22Rv1 (cell line): ENCODE data around the gene FBXL7.

ENCODE experiments used
- H3K27ac ChIP-seq: fragments of 450-650 bp; 2 replicates; pipeline ENCODE4 v1.5.1; 2017
- CTCF ChIP-seq: fragments of 450-650 bp; IDR thresholded peaks from 2 replicates; pipeline ENCODE4 v1.5.1; 2017; ENCODE audit warnings: mild to moderate bottlenecking
- ZFX ChIP-seq: fragments of 450-650 bp; IDR thresholded peaks from 2 replicates; pipeline ENCODE4 v1.6.1; 2017; ENCODE audit warnings: antibody characterized with exemption, borderline replicate concordance

FBXL7 gene

GRCh38 chr5:15746833-15747232 lies 246.9 kb downstream of the FBXL7 start:
- TF ChIP-seq ZFX (no peak), CTCF (no peak)
- H3K27ac ChIP-seq = no peak overlapping the region

GRCh38 chr5:15748266-15748665 lies 248.3 kb downstream of the FBXL7 start:
- H3K27ac ChIP-seq = no peak overlapping the region
- no peak for TF ChIP-seq CTCF
- no peak for TF ChIP-seq ZFX

DNA sequence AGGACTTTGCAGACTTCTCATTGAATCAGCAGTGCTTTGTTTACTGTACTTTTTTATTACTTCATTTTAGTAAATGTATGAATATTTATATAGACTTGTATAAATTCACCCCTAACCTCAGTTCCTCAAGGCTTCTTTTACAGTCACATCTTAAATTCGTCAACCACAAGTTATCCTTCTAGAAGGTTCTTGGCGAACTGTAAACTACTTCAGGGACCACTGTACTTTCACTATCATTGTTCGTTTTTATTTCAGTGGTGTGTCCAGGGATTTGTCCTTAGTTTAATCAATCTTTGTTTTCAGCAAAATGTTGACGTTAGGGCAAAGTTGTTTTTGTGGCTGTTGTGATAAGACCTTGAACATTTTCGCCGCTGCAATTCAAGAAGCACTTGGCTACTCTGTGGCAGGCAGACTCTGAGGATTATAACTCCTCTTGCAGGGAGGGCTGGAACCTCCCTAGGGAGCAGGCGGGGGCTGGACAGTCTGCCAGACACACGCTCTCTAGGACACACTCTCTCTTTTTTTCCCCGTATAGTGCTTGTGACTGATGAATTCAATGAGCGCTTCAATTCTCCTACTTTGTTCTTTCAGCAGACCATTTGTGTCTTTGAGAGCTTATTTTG lies 252.8 kb downstream of the FBXL7 start:
- TF ChIP-seq CTCF (no peak), ZFX (no peak)
- no peak overlapping the region for H3K27ac ChIP-seq

DNA sequence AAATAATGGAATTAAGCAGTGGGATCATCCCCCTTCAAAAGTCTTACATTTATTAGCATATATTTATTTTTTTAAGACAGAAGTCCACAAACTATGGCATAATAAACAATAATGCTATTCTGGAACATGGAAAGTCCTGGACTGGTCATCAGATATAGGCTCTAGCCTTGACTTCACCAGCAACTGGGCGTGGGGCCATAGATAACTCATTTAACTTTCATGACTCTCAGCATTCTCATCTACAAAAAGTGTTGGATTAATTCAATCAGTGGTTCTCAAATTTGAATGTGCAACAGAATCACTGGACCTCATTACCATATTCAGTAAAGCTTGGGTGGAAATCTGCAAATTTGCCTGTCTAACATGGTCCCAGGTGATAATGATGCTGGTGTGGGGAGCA lies 253.8 kb downstream of the FBXL7 start:
- TF ChIP-seq ZFX = no peak
- H3K27ac ChIP-seq = no peak overlapping the region

DNA sequence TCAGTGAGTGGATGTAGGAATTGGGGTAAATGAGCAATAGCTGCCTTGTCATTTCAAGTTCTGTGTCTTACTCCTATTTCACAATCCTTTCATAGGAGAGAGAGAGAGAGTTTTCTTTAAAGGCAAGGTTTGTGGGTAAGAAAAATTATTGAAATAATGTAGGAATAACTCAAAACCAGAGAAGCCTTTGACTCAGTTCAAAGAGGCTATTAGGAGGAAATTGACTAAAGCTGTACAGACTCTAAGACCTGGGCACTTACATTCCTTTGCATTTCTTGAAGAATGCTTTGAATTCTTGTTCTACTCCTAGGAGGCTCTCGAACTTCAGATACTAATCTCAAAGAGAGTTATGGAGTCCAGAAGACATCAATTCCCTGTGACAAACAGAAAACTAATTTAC lies 257.1 kb downstream of the FBXL7 start:
- no peak for TF ChIP-seq CTCF
- TF ChIP-seq ZFX = no peak
- no peak overlapping the region for H3K27ac ChIP-seq

DNA sequence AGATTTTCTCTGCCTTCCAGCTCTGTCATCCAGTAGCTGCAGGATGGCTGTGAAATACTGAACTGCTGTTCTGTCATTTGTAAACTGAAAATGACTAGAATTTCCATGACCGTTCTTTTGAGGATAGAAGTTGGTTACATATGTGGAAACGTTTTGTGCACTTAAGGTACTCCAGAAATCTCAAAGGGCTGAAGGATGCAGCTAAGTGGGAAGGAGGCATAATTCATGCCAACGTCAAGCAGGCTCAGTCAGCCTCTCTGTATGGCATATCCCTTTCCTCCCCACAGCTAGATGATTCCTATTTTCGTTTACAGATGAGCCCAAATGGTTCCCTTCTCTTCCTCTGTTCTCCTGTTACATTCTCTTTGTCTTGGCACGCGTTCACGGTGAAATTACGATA lies 257.6 kb downstream of the FBXL7 start:
- no peak overlapping the region for H3K27ac ChIP-seq

GRCh38 chr5:15762668-15763067 lies 262.7 kb downstream of the FBXL7 start:
- H3K27ac ChIP-seq = no peak overlapping the region
- TF ChIP-seq CTCF (no peak), ZFX (no peak)

More for the DNA sequence above, 257.6 kb downstream of the FBXL7 start:
- TF ChIP-seq ZFX (no peak), CTCF (no peak)

DNA sequence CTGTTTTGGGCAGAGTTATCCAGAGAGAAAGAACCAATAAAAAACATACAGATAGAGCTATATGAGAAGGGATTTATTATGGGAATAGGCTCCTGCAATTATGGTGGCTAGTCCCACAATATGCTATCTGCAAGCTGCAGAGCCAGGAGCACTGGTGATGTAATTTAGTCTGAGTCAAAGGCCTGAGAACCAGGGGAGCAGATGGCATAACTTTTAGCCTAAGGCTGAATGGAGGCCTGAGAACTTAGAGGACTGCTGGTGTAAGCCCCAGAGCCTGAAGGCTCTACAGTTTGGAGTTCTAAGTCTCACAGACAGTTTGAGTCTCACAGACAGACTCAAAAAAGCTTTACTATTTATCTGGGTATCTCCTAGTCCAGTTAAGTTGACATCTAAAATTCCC lies 263.8 kb downstream of the FBXL7 start:
- no peak overlapping the region for H3K27ac ChIP-seq
- TF ChIP-seq CTCF (no peak), ZFX (no peak)
